ENCODE results near the gene CSF1. TPM values are rescaled to one million over a fixed set of nuclear protein-coding genes. Genes with fewer than 3 reads are reported as not detected.

Gene CSF1
- total and polyA plus RNA-seq, 12 donors, result 3.8 to 295 (median 88.5) TPM

DNA sequence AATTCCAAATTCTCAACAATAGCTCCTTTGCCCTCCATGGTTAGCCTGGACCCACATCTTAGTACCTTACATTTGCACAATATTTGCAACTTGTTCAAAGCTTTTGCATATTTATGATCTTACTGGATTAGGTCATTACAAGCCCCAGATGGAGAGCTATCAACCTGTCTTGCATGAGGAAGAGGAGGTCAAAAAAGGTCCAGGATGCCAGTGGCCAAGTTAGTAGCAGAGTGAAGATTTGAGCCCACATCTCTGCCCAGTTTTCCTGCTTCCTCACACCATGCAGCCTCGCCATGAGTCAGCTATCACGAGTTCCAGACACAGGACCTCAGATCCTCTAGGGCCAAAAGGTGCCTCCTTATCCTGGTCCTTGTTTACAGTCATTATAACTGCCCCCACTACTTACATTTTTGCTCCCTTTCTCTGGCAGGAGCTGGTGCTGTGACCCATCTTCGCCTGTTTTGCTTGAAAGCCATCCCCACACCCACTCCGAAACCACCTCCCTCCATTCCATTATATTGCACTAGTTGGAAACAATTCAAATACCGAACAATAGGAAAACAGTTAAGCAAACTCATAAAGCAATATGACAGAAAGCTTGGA lies 68.9 kb downstream of the CSF1 start:
- peak overlapping the region in 1 of 5 donors; percentile 62 for H3K27ac ChIP-seq
- 49 to 60% (median 53%) methylated on average over 5 of the region's 5 CpGs for WGBS, 4 donors

More for the DNA sequence above, 68.9 kb downstream of the CSF1 start:
- Histone ChIP-seq H3K4me3 (no peak overlapping the region), H3K27me3 (no peaks in the 10 kb centered on the region), H3K4me1 (replicated peaks in 1 of 2) (no peaks in the 10 kb centered on the region), H3K36me3 (replicated peaks in 1 of 2) (no peaks in the 10 kb centered on the region), H3K9me3 (replicated peaks in 1 of 3) (no peaks in the 10 kb centered on the region)
- intact Hi-C loops (cut with DNase I), result loop anchor here (5.0 to 10.0 kb wide), 5 partner anchors 52 to 435 kb away; partner anchors contain the start of genes CSF1 (in 1 of the 2), GNAI3 (in 1 of the 2) and GSTM4 (in 1 of the 2)
- DNase-seq, result peak in 4 of 7 donors; percentile 32 to 58 (median 44)
- TF ChIP-seq POLR2A (IDR thresholded peaks at IDR 0.05), result no peak
- TF ChIP-seq CTCF (IDR thresholded peaks at IDR 0.05), result no peak

Other genes with a start within 250 kb of the CSF1 start
- 100 to 1,000 TPM in 2 of 9 donors, 10 to 100 TPM in 7; 17.2 to 105 (median 59.5) TPM for gene GSTM2, start 242.8 kb upstream of the CSF1 start, total RNA-seq
- gene GSTM2, start 242.8 kb upstream of the CSF1 start, polyA plus RNA-seq, result 100 to 1,000 TPM in 2 of 3 donors, 10 to 100 TPM in 1; 37.3 to 495 (median 360) TPM
- gene GSTM1, start 223.0 kb upstream of the CSF1 start, total RNA-seq, result 100 to 1,000 TPM in 2 of 9 donors, under 1 TPM in 2, not detected in 5; 0.11 to 301 (median 75.1) TPM
- gene GSTM1, start 223.0 kb upstream of the CSF1 start, polyA plus RNA-seq, result 100 to 1,000 TPM in 2 of 3 donors, not detected in 1; 114 to 242 TPM
- gene GSTM5, start 198.6 kb upstream of the CSF1 start, total RNA-seq, result 1 to 10 TPM in 8 of 9 donors, under 1 TPM in 1; 0.48 to 5.5 (median 3.0) TPM
- gene GSTM5, start 198.6 kb upstream of the CSF1 start, polyA plus RNA-seq, result 10 to 100 TPM in 1 of 3 donors, 1 to 10 TPM in 2; 1.6 to 10.5 (median 9.5) TPM
- gene GSTM3, start 169.8 kb upstream of the CSF1 start, total RNA-seq, result 100 to 1,000 TPM in 2 of 9 donors, 10 to 100 TPM in 7; 14.5 to 117 (median 69.9) TPM
- 10 to 100 TPM; 50.2 to 88.1 (median 74.1) TPM for gene GSTM3, start 169.8 kb upstream of the CSF1 start, polyA plus RNA-seq
- gene EPS8L3, start 146.9 kb upstream of the CSF1 start, total RNA-seq, result under 1 TPM in 1 of 9 donors, not detected in 8; 0.32 TPM
- gene EPS8L3, start 146.9 kb upstream of the CSF1 start, polyA plus RNA-seq, result under 1 TPM in 1 of 3 donors, not detected in 2; 0.08 TPM
- gene AHCYL1, start 73.9 kb downstream of the CSF1 start, total RNA-seq, result 100 to 1,000 TPM in 5 of 9 donors, 10 to 100 TPM in 4; 60.7 to 147 (median 112) TPM
- gene AHCYL1, start 73.9 kb downstream of the CSF1 start, polyA plus RNA-seq, result 100 to 1,000 TPM in 1 of 3 donors, 10 to 100 TPM in 2; 33.5 to 172 (median 37.7) TPM
- gene STRIP1, start 123.8 kb downstream of the CSF1 start, total RNA-seq, result 10 to 100 TPM; 25.0 to 47.9 (median 37.0) TPM
- gene STRIP1, start 123.8 kb downstream of the CSF1 start, polyA plus RNA-seq, result 10 to 100 TPM; 22.3 to 22.5 (median 22.3) TPM
- under 1 TPM in 1 of 9 donors, not detected in 8; 0.17 TPM for gene ALX3, start 159.8 kb downstream of the CSF1 start, total RNA-seq
- gene ALX3, start 159.8 kb downstream of the CSF1 start, polyA plus RNA-seq, result under 1 TPM in 1 of 3 donors, not detected in 2; 0.07 TPM
- under 1 TPM in 1 of 9 donors, not detected in 8; 0.18 TPM for gene UBL4B, start 201.6 kb downstream of the CSF1 start, total RNA-seq
- under 1 TPM in 2 of 3 donors, not detected in 1; 0.13 to 0.24 TPM for gene UBL4B, start 201.6 kb downstream of the CSF1 start, polyA plus RNA-seq
- 1 to 10 TPM in 3 of 9 donors, under 1 TPM in 5, not detected in 1; 0.04 to 6.9 (median 0.45) TPM for gene SLC6A17, start 239.6 kb downstream of the CSF1 start, total RNA-seq
- gene SLC6A17, start 239.6 kb downstream of the CSF1 start, polyA plus RNA-seq, result 1 to 10 TPM; 1.4 to 6.0 (median 5.1) TPM